Mucosa of descending colon (tissue), 3 donors: ENCODE results near the gene BOLA2. TPM values are rescaled to one million over a fixed set of nuclear protein-coding genes. Genes with fewer than 3 reads are reported as not detected.
"Not testable (repeated sequence)": the region's sequence is repeated elsewhere in the genome, so short reads cannot be mapped to it uniquely, and the experiment has no call there.

Experiments
- ATAC-seq: fragments of 200-7000 bp; cut with Tn5 transposase; one replicate; pipeline ENCODE4 v1.9.1; 2020; ENCODE audit warnings: mild to moderate bottlenecking, moderate library complexity
- DNase-seq, 3 donors: peaks; one replicate each; pipeline ENCODE4 v3.0.0-alpha.2; 2020
- H3K36me3 ChIP-seq: fragments of 200-600 bp; one replicate; pipeline ENCODE4 v1.8.0; 2021; ENCODE audit warnings: low read depth, mild to moderate bottlenecking
- H3K4me1 ChIP-seq: fragments of 200-600 bp; one replicate; pipeline ENCODE4 v1.8.0; 2021; ENCODE audit warnings: low read depth, mild to moderate bottlenecking
- H3K4me3 ChIP-seq: fragments of 200-600 bp; one replicate; pipeline ENCODE4 v1.8.0; 2021; ENCODE audit warnings: mild to moderate bottlenecking
- H3K9me3 ChIP-seq: fragments of 200-600 bp; one replicate; pipeline ENCODE4 v1.8.0; 2021; ENCODE audit warnings: mild to moderate bottlenecking
- intact Hi-C, 2 donors: fragments of 100-400 bp; cut with DNase I in 1 of 2; cut with micrococcal nuclease in 1 of 2; formaldehyde crosslinking; loops; one replicate each; pipeline versions ENCODE4 v1.11.0 to v1.11.1; 2022; cut with DNase I, micrococcal nuclease
- total RNA-seq, 3 donors: library from RNA; stranded (reverse); fragmentation: NEBNext Ultra II Directional in 2 of 3; extraction: Animal tissue kit (Norgen Biotek cat#: 25700) in 2 of 3; gene quantifications; one replicate each; pipeline versions ENCODE4 v1.2.1 to v1.2.4, GENCODE V29; 2021 to 2023
- donor health status: DM: no; HTN: no; CAD: no; lungs with moderate emphysema.
- donor health status: DM: no; HTN: no; CAD: no.
- donor health status: DM: no; HTN: yes; CAD: no.

BOLA2 gene
- total RNA-seq, 3 donors from 2014 or later, result 4.6 to 11.3 (median 10.1) TPM

- H3K4me1 ChIP-seq, DNase-seq, intact Hi-C loops, ATAC-seq, H3K36me3 ChIP-seq, H3K9me3 ChIP-seq, H3K4me3 ChIP-seq: not testable (repeated sequence)
Observed at GRCh38 chr16:29423587-29423986, 30.6 kb downstream of the BOLA2 start.

GRCh38 chr16:29405249-29405648 lies 48.9 kb downstream of the BOLA2 start:
- H3K4me3 ChIP-seq, H3K4me1 ChIP-seq, DNase-seq, H3K36me3 ChIP-seq, ATAC-seq, intact Hi-C loops, H3K9me3 ChIP-seq: not testable (repeated sequence)

Other genes with a start within 250 kb of the BOLA2 start
- gene NPIPB11, start 47.6 kb downstream of the BOLA2 start, total RNA-seq, result 1 to 10 TPM; 2.0 to 4.4 (median 2.3) TPM
- 10 to 100 TPM; 14.1 to 88.0 (median 37.2) TPM for gene SLX1B, start 182 bp upstream of the BOLA2 start, total RNA-seq
- 10 to 100 TPM; 13.1 to 43.2 (median 39.6) TPM for gene SULT1A4, start 5.6 kb upstream of the BOLA2 start, total RNA-seq
- 100 to 1,000 TPM in 2 of 3 donors, 10 to 100 TPM in 1; 56.8 to 107 (median 103) TPM for gene NPIPB12, start 52.1 kb upstream of the BOLA2 start, total RNA-seq
- gene SPN, start 208.9 kb upstream of the BOLA2 start, total RNA-seq, result 1 to 10 TPM; 4.4 to 6.0 (median 4.5) TPM
- gene QPRT, start 224.8 kb upstream of the BOLA2 start, total RNA-seq, result 10 to 100 TPM; 25.3 to 54.6 (median 25.4) TPM